Neural crest cell (in vitro differentiated cells): ENCODE results near the gene CCDC196. TPM values are rescaled to one million over a fixed set of nuclear protein-coding genes. Genes with fewer than 3 reads are reported as not detected.

Experiments
- DNase-seq: peaks from one replicate; pipeline ENCODE4 v3.0.0; 2021; ENCODE audit warnings: low read depth, mixed read lengths, low spot score
- H3K27ac Mint-ChIP-seq: one replicate; pipeline ENCODE4 v1.8.0; 2021; ENCODE audit warnings: mild to moderate bottlenecking, mixed read lengths; ENCODE audit not compliant: unreplicated experiment
- H3K27me3 Mint-ChIP-seq: 2 replicates; pipeline ENCODE4 v1.8.0; 2021; ENCODE audit warnings: low read depth, mild to moderate bottlenecking, mixed read lengths
- H3K36me3 Mint-ChIP-seq: 2 replicates; pipeline ENCODE4 v1.8.0; 2021; ENCODE audit warnings: low read depth, mild to moderate bottlenecking, mixed read lengths
- H3K4me1 Mint-ChIP-seq: 2 replicates; pipeline ENCODE4 v1.8.0; 2021; ENCODE audit warnings: mixed read lengths
- H3K4me3 Mint-ChIP-seq: one replicate; pipeline ENCODE4 v1.8.0; 2021; ENCODE audit warnings: mild to moderate bottlenecking, mixed read lengths
- H3K9me3 Mint-ChIP-seq: 2 replicates; pipeline ENCODE4 v1.8.0; 2021; ENCODE audit warnings: mixed read lengths
- CTCF ChIP-seq: fragments of 200-600 bp; sonication (generic); conservative IDR thresholded peaks from 2 replicates; pipeline ENCODE4 v1.5.0; 2021; ENCODE audit warnings: antibody characterized with exemption, mild to moderate bottlenecking
- total RNA-seq: library from RNA; stranded (reverse); gene quantifications from 2 replicates; pipeline ENCODE4 v1.2.1, GENCODE V29; 2021

CCDC196 gene
- total RNA-seq, 1 donor from 2014 or later: not detected

- Mint-ChIP-seq H3K36me3 (peaks cover 20% of the 10 kb centered on the region), H3K9me3 (peaks cover 21% of the 10 kb centered on the region), H3K4me3 (no peak overlapping the region), H3K27ac (no peak overlapping the region), H3K27me3 (no peaks in the 10 kb centered on the region), H3K4me1 (no peaks in the 10 kb centered on the region)
- no peak for TF ChIP-seq CTCF
- no peak for DNase-seq
These were observed 14.6 kb upstream of the CCDC196 start for GRCh38 chr14:66471584-66471983.

- Mint-ChIP-seq H3K9me3 (peaks cover 21% of the 10 kb centered on the region), H3K4me3 (no peak overlapping the region), H3K4me1 (no peaks in the 10 kb centered on the region), H3K27ac (no peak overlapping the region), H3K36me3 (peaks cover 20% of the 10 kb centered on the region), H3K27me3 (no peaks in the 10 kb centered on the region)
- no peak for TF ChIP-seq CTCF
- no peak for DNase-seq
These were observed 13.9 kb upstream of the CCDC196 start for GRCh38 chr14:66472251-66472650.

- TF ChIP-seq CTCF: no peak
- Mint-ChIP-seq H3K36me3 (peaks cover 20% of the 10 kb centered on the region), H3K9me3 (peaks cover 19% of the 10 kb centered on the region), H3K4me1 (no peaks in the 10 kb centered on the region), H3K4me3 (no peak overlapping the region), H3K27ac (no peak overlapping the region), H3K27me3 (no peaks in the 10 kb centered on the region)
- no peak for DNase-seq
These were observed 12.9 kb upstream of the CCDC196 start for GRCh38 chr14:66473223-66473622.

- H3K27ac Mint-ChIP-seq: no peak overlapping the region
- H3K4me3 Mint-ChIP-seq: no peak overlapping the region
- H3K27me3 Mint-ChIP-seq: no peaks in the 10 kb centered on the region
- peaks cover 8% of the 10 kb centered on the region for H3K9me3 Mint-ChIP-seq
- DNase-seq: no peak
- H3K36me3 Mint-ChIP-seq: peaks cover 10% of the 10 kb centered on the region
- no peak for TF ChIP-seq CTCF
- H3K4me1 Mint-ChIP-seq: no peaks in the 10 kb centered on the region
These were observed 9.2 kb upstream of the CCDC196 start for GRCh38 chr14:66476964-66477363.

GRCh38 chr14:66477567-66477966, 8.6 kb upstream of the CCDC196 start:
- Mint-ChIP-seq H3K27me3 (no peaks in the 10 kb centered on the region), H3K4me3 (no peak overlapping the region), H3K4me1 (no peaks in the 10 kb centered on the region), H3K9me3 (peaks cover 7% of the 10 kb centered on the region), H3K36me3 (peaks cover 9% of the 10 kb centered on the region), H3K27ac (no peak overlapping the region)
- no peak for DNase-seq
- TF ChIP-seq CTCF: no peak

GRCh38 chr14:66482873-66483272, 3.3 kb upstream of the CCDC196 start:
- H3K27ac Mint-ChIP-seq: no peak overlapping the region
- no peak overlapping the region for H3K4me3 Mint-ChIP-seq
- no peak for TF ChIP-seq CTCF
- H3K36me3 Mint-ChIP-seq: no peaks in the 10 kb centered on the region
- H3K9me3 Mint-ChIP-seq: no peaks in the 10 kb centered on the region
- H3K4me1 Mint-ChIP-seq: no peaks in the 10 kb centered on the region
- no peaks in the 10 kb centered on the region for H3K27me3 Mint-ChIP-seq
- no peak for DNase-seq
